Measurements from ENCODE around the gene PKDREJ. TPM values are rescaled to one million over a fixed set of nuclear protein-coding genes. Genes with fewer than 3 reads are reported as not detected.

The PKDREJ gene
- total and polyA plus RNA-seq, 2 of the 4 experiments (the other 2 are of a cell fraction) = 0.02 TPM; not detected in 1

- Histone ChIP-seq H3K4ac (ENCODE audit: low read depth, low read length) (no peak overlapping the region), H2BK5ac (ENCODE audit: low read depth, low read length, poor library complexity, severe bottlenecking) (no peak overlapping the region), H2BK120ac (ENCODE audit: low read depth, low read length) (no peak overlapping the region), H4K91ac (ENCODE audit: insufficient read depth, low read depth, low read length) (no peak overlapping the region), H3K27me3 (ENCODE audit: control insufficient read depth, insufficient read depth, low read length) (no peaks in the 10 kb centered on the region), H4K20me1 (ENCODE audit: insufficient read depth, low read length) (no peaks in the 10 kb centered on the region; the same call in 1 of the 2 replicates), H3K23ac (ENCODE audit: low read depth, low read length) (no peak overlapping the region), H3K79me1 (ENCODE audit: low read depth in 1 of 2, low read length in 2 of 2) (peaks cover 0 to 10% of the 10 kb centered on the region in 2 experiments; a peak in 2 of 4 replicates), H3K14ac (replicated peaks; ENCODE audit: low read depth, low read length) (no peak overlapping the region), H3K4me3 (ENCODE audit: insufficient read depth, low read depth, low read length) (no peak overlapping the region), H3K9ac (ENCODE audit: low read depth, low read length) (no peak overlapping the region), H3K9me1 (ENCODE audit: insufficient read depth, low read length) (peaks cover 10% of the 10 kb centered on the region), H2BK15ac (ENCODE audit: low read depth, low read length) (no peak overlapping the region), H4K5ac (ENCODE audit: low read depth, low read length) (no peak overlapping the region), H2BK20ac (ENCODE audit: low read depth, low read length) (no peak overlapping the region), H4K8ac (ENCODE audit: low read depth in 2 of 2, low read length in 2 of 2) (no peak overlapping the region), H3K36me3 (ENCODE audit: control insufficient read depth, insufficient read depth, low read length) (peaks cover 28% of the 10 kb centered on the region), H3K27ac (ENCODE audit: insufficient read depth, low read length) (no peak overlapping the region), H3K56ac (ENCODE audit: extremely low read depth, insufficient read depth, low read length) (no peak overlapping the region), H2AFZ (replicated peaks; ENCODE audit: low read length, poor library complexity) (no peak overlapping the region), H2AK9ac (replicated peaks; ENCODE audit: low read depth, low read length, poor library complexity) (no peak overlapping the region), H3K18ac (ENCODE audit: low read depth, low read length) (no peak overlapping the region), H3K4me1 (ENCODE audit: control insufficient read depth, insufficient read depth, low read length) (peaks cover 4% of the 10 kb centered on the region), H3K9me3 (ENCODE audit: control insufficient read depth, insufficient read depth, low read length) (no peaks in the 10 kb centered on the region), H2AK5ac (ENCODE audit: low read depth, low read length) (no peak overlapping the region), H3K4me2 (ENCODE audit: low read depth, low read length) (no peak overlapping the region)
- intact Hi-C loops (cut with micrococcal nuclease) = no loop called here
- ChIA-PET POLR2A (ENCODE audit: unreplicated experiment) (no interaction called here), CTCF (no interaction called here)
- WGBS, 2 experiments (ENCODE audit: extremely low coverage in 2 of 2, insufficient read length in 1 of 2) = 60% methylated on average over 1 of the region's 7 CpGs; no CpG with 5 or more reads in 1 of the 2 experiments
- TF ChIP-seq CHD1 (IDR thresholded peaks at IDR 0.05; ENCODE audit: low read depth, low read length) (no peak), CEBPB (IDR thresholded peaks at IDR 0.05; ENCODE audit: low read depth, low read length) (no peak), RFX5 (IDR thresholded peaks at IDR 0.05; ENCODE audit: low read depth, low read length) (no peak), MXI1 (IDR thresholded peaks at IDR 0.05; ENCODE audit: borderline replicate concordance, low read depth, low read length) (no peak), BHLHE40 (IDR thresholded peaks at IDR 0.05; ENCODE audit: low read depth, low read length) (no peak), FOS (IDR thresholded peaks at IDR 0.05; ENCODE audit: low read depth, low read length) (no peak), POLR2A (IDR thresholded peaks at IDR 0.05; ENCODE audit: low read depth, low read length) (no peak), NFE2L2 (IDR thresholded peaks at IDR 0.05; ENCODE audit: low read depth, low read length) (no peak), RCOR1 (IDR thresholded peaks at IDR 0.05; ENCODE audit: insufficient replicate concordance, low read length) (no peak), USF2 (IDR thresholded peaks at IDR 0.05; ENCODE audit: low read depth, low read length) (no peak)
- TF ChIP-seq, protein P1, sequence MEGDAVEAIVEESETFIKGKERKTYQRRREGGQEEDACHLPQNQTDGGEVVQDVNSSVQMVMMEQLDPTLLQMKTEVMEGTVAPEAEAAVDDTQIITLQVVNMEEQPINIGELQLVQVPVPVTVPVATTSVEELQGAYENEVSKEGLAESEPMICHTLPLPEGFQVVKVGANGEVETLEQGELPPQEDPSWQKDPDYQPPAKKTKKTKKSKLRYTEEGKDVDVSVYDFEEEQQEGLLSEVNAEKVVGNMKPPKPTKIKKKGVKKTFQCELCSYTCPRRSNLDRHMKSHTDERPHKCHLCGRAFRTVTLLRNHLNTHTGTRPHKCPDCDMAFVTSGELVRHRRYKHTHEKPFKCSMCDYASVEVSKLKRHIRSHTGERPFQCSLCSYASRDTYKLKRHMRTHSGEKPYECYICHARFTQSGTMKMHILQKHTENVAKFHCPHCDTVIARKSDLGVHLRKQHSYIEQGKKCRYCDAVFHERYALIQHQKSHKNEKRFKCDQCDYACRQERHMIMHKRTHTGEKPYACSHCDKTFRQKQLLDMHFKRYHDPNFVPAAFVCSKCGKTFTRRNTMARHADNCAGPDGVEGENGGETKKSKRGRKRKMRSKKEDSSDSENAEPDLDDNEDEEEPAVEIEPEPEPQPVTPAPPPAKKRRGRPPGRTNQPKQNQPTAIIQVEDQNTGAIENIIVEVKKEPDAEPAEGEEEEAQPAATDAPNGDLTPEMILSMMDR (conservative IDR thresholded peaks at IDR 0.05; ENCODE audit: low read depth, low read length) = no peak
- no peak for ATAC-seq (ENCODE audit: low read depth)
- no TSS peak for BruUV-seq (replicated peaks)
- dilution Hi-C loops (cut with HindIII; ENCODE audit: low sequenced_read_pairs, unreplicated experiment) = no loop called here
- DNase-seq = no peak
- in situ Hi-C loops (cut with MboI; ENCODE audit: low sequenced_read_pairs) = no loop called here
These were observed 22.2 kb downstream of the PKDREJ start for GRCh38 chr22:46240907-46241306.
